ENCODE data around the gene TTLL9.

TTLL9 gene

GRCh38 chr20:31833130-31833930, 37.1 kb upstream of the TTLL9 start:
- TF ChIP-seq CTCF (IDR thresholded peaks at IDR 0.05; ENCODE audit: low read depth, low read length) = peak; percentile 87

GRCh38 chr20:31833931-31834521, 36.4 kb upstream of the TTLL9 start:
- no peak overlapping the region for H3K4me3 ChIP-seq (ENCODE audit: low read depth, low read length)
- TF ChIP-seq CTCF (IDR thresholded peaks at IDR 0.05; ENCODE audit: low read depth, low read length) = no peak

More at GRCh38 chr20:31833130-31833930, 37.1 kb upstream of the TTLL9 start:
- no peak overlapping the region for H3K4me3 ChIP-seq (ENCODE audit: low read depth, low read length)

- no peak overlapping the region for H3K4me3 ChIP-seq (ENCODE audit: low read depth, low read length)
- no peak for TF ChIP-seq CTCF (IDR thresholded peaks at IDR 0.05; ENCODE audit: low read depth, low read length)
These were observed 34.9 kb upstream of the TTLL9 start for GRCh38 chr20:31835554-31835953.

GRCh38 chr20:31835977-31836852, 34.2 kb upstream of the TTLL9 start:
- TF ChIP-seq CTCF (IDR thresholded peaks at IDR 0.05; ENCODE audit: low read depth, low read length) = no peak
- no peak overlapping the region for H3K4me3 ChIP-seq (ENCODE audit: low read depth, low read length)

- no peak for TF ChIP-seq CTCF (IDR thresholded peaks at IDR 0.05; ENCODE audit: low read depth, low read length)
These were observed 33.4 kb upstream of the TTLL9 start for GRCh38 chr20:31836853-31837608.

GRCh38 chr20:31837896-31838397, 32.5 kb upstream of the TTLL9 start:
- H3K4me3 ChIP-seq (ENCODE audit: low read depth, low read length) = no peak overlapping the region
- no peak for TF ChIP-seq CTCF (IDR thresholded peaks at IDR 0.05; ENCODE audit: low read depth, low read length)

More at GRCh38 chr20:31836853-31837608, 33.4 kb upstream of the TTLL9 start:
- H3K4me3 ChIP-seq (ENCODE audit: low read depth, low read length) = no peak overlapping the region

All from WI38 (cell line).